Activated gamma-delta T cell treated with anti-CD3 and anti-CD28 coated beads, Interleukin-2, amount 50 U/mL, for 16 hours (primary cell): Measurements from ENCODE around the gene POP7.
"Not testable (repeated sequence)": the region's sequence is repeated elsewhere in the genome, so short reads cannot be mapped to it uniquely, and the experiment has no call there.

Experiments
- DNase-seq: peaks from one replicate; pipeline ENCODE4 v3.0.0-alpha.2; 2020; ENCODE audit warnings: low read depth

Gene POP7

DNA sequence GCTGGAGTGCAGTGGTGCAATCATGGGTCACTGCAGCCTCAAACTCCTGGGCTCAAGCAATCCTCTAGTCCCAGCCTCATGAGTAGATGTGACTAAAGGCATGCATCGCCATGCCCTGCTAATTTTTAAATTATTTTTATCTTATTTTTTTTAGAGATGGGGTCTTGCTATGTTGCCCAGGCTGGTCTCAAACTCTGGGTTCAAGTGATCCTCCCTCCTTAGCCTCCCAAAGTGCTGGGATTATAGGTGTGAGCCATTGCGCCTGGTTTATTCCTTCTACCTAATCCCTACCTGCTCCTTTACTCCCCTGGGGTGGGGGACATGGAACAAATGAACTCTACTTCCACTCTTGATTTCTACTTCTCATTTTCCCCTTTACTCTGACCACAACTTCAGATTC, 18.4 kb downstream of the POP7 start:
- DNase-seq: not testable (repeated sequence)

DNA sequence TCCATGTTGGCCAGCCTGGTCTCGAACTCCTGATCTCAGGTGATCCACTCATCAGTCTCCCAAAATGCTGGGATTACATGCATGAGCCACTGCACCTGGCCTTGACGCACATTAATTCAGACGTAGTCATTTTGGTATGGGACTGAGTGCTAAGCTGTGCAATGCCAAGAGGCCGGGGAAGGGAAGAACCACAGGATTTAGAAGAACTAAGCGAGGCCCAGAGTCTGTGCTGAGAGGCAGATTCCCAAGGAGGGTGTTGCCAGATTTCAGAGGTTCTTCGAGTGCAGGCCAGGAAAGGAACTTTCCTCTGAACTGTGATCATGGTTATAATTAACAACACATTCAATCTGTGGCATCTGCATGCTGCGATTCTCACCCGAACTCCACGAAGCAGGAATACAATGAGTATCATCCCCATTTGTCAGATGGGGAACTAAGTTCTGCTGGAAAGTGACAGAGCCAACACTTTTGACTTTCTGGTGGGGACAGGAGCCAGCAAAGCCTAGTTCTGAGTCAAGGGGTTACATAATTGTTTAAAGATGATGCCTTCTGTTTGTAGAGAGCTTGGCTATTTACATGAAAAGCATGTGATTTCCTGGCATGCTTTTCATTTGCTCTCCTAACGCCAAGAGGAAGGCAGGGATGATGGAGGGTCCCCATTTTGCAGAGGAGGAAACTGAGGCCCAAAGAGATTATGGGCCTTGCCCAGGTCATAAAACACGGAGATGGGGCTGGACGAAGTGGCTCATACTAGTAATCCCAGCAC, 21.3 kb downstream of the POP7 start:
- no peak for DNase-seq

DNA sequence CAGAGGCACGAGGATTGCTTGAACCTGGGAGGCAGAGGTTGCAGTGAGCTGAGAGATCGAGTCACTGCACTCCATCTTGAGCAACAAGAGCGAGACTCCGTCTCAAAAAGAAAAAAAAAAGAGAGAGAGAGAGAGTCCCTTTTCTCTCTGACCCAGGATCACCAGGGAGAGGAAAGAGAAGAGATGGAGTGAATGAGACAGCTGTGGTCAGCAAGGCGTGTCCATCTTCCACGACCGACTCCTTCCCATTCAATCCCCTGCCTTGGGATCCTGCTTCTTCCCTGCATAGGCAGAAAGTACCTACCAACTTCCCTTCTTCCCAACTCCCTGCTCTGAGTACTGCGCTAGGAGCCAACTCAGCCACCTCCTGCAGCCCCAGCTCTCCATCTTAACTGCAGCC, 22.3 kb downstream of the POP7 start:
- DNase-seq: no peak

DNA sequence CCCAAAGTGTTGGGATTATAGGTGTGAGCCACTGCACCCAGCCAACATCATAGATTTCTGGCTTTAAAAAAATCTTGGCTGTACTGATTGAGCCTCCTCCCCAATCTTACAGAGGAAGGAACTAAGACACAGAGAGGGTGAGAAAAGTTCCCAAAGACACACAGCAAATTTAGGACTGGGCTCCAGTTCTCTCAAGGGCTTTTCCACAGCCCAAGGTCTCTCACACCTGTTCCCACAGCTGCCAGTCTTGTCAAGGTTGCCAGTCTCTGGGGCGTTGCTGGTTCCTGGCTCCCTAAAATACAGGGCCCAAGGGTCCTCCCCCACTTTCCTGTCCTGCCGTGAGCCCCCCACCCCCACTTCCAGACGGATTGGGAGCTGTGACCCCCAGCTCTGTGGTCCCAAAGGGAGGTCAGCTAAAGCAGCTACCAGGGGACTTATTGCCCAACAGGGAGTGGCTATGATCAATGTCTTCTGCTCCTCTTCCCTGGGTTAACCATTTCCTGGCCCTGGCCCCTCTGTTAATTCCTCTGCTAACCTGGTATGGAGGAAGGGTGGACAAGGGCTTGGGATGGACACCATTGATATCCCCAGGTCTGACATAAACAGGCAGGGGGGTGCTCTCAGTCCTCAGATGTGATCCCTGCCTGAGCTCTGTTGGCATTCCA, 24.3 kb downstream of the POP7 start:
- no peak for DNase-seq

DNA sequence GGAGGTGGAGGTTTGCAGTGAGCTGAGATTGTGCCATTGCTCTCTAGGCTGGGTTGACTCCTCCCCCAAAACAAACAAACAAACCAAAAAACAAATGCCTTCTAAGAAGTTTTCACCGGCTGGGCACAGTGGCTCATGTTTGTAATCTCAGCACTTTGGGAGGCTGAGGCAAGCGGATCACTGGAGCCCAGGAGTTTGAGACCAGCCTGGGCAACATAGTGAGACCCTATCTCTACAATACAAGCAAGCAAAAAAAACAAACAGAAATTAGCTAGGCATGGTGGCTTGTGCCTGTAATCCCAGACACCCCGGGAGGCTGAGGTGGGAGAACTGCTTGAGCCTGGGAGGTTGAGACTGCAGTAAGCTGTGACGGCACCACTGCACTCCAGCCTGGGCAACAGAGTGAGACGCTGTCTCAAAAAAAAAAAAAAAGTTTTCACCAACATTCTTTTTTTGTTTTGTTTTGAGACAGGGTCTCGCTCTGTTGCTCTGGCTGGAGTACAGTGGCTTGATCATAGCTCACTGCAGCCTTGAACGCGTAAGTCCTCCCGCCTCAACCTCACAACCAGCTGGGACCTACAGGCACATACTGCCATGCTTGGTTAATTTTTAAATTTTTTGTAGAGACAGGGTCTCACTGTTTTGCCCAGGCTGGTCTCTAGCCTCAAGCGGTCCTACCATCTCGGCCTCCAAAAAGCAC, 26.2 kb downstream of the POP7 start:
- DNase-seq: no peak

DNA sequence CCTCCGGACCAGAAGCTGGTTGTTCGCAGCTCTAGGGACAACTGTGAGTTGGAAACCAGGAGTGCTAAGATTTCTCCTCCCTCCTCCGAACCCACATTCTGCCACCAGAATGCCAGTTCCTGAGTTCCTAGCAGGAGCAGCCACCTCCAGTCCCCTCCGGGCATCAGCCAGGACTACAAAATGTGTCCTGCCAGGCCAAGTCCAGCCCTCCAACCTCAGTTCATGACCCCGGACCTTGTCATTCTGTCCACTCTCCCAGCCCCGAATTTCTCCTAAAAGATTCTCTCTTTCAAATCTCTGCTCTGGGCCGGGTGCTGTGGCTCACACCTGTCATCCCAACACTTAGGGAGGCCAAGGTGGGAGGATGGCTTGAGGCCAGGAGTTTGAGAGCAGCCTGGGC, 29.8 kb downstream of the POP7 start:
- no peak for DNase-seq

DNA sequence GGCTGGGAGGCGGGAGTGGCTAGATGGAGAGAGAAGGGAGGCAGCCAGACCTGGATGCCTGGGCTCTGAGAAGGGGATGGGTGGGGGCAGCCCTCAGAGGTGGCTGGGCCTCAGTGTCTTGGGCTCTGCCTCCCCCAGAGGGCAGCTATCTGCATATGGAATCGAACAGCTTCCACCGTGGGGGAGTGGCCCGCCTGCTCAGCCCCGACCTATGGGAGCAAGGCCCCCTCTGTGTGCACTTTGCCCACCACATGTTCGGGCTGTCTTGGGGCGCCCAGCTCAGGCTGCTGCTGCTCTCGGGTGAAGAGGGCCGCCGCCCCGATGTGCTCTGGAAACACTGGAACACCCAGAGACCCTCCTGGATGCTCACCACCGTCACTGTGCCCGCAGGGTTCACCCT, 30.8 kb downstream of the POP7 start:
- no peak for DNase-seq

DNA sequence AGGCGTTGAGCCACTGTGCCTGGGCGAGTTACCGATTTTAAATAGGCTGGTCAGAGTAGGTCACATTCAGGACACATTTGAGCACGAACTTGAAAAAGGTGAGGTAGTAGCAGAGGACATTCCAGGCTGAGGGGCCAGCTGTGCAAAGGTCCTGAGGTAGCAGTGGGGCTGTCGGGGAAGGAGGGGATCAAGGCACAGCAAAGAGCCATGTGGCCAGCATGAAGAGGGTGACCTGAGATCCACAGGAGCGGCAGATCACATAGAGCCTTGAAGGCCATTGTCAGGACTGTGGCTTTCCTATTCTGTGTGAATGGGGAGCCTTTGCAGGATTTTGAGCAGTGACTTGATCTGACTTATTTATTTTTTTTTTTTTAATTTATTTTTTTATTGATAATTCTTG, 34.0 kb downstream of the POP7 start:
- DNase-seq: no peak

DNA sequence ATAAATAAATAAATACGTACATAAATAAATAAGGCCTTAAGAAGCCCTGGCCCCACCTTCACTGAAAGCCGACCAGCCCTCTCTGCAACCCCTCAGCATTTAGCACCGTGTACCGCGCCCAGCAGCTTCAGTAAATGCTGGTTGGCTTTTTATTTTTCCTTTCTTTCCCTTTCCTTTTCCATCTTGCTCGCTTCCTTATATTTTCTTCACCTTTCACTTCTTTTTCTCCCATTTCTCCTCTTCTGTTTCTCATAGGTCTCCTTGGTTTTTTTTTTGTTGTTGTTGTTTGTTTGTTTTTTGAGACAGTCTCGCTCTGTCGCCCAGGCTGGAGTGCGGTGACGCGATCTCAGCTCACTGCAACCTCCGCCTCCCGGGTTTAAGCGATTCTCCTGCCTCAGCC, 38.7 kb downstream of the POP7 start:
- DNase-seq: no peak

DNA sequence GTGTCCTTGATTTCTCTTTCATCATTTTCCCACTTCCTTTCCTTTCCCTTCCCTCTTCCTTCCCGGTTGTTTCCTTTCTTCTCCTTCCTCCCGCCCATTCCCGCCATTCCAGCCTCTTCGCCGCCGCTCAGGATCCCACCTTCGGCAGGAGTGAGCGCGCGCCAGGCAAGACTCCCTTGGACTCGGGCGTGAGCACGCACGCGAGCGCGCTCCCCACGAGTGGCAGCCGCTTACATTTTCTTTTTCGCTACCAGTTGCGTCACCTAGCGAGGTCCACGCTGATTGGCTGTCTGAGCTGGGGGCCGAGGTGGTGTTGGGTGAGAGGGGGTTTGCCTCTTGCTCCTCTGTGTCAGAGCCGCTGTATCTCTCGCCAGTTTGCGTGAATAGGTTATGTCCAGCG, 39.3 kb downstream of the POP7 start:
- DNase-seq: no peak

DNA sequence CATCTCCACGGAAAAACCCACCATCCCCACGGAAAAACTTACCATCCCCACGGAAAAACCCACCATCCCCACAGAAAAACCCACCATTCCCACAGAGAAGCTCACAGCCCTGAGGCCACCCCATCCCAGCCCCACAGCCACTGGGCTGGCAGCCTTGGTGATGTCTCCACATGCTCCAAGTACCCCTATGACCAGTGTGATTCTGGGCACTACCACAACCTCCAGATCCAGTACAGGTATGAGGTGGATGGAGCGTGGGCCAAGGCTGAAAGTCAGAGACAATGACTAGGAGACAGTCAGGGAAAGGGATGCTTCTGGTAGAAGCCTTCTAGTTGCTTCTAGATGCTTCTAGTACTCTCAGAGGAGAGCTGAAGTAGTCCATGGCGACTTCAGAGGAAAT, 47.1 kb downstream of the POP7 start:
- no peak for DNase-seq

DNA sequence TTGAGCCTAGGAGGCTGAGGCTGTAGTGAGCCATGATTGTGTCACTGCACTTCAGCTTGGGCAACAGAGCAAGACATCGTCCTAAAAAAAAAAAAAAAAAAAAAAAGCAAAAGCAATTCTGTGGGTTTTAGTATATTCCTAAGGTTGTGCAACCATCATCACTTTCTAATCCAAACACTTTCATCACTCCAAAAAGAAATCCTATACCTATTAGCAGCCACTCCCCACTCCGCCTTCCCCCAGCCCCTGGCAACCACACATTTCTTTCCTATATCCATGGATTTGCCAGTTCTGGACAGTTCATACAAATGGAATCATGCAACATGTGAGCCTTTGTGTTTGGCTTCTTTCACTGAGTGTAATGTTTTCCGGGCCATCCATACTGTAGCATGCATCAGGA, 47.8 kb downstream of the POP7 start:
- DNase-seq: no peak
